ENCODE measurements around the gene FBXL3.

FBXL3 gene

GRCh38 chr13:76974618-76974975 is 52.4 kb downstream of the FBXL3 start:
- H3K4me3 ChIP-seq (ENCODE audit: low read length), result no peak overlapping the region
- no peak for TF ChIP-seq CTCF (conservative IDR thresholded peaks at IDR 0.05; ENCODE audit: low read length)
- DNase-seq (ENCODE audit: low read depth), result no peak

- DNase-seq (ENCODE audit: low read depth), result no peak
- H3K4me3 ChIP-seq (ENCODE audit: low read length), result no peak overlapping the region
- TF ChIP-seq CTCF (conservative IDR thresholded peaks at IDR 0.05; ENCODE audit: low read length), result no peak
These were observed 52.9 kb downstream of the FBXL3 start for GRCh38 chr13:76973920-76974617.

- H3K4me3 ChIP-seq (ENCODE audit: low read length), result no peak overlapping the region
- no peak for TF ChIP-seq CTCF (conservative IDR thresholded peaks at IDR 0.05; ENCODE audit: low read length)
- no peak for DNase-seq (ENCODE audit: low read depth)
These were observed 54.8 kb downstream of the FBXL3 start for GRCh38 chr13:76971851-76972829.

GRCh38 chr13:76971215-76971614 is 55.7 kb downstream of the FBXL3 start:
- TF ChIP-seq CTCF (conservative IDR thresholded peaks at IDR 0.05; ENCODE audit: low read length), result no peak
- no peak overlapping the region for H3K4me3 ChIP-seq (ENCODE audit: low read length)
- DNase-seq (ENCODE audit: low read depth), result no peak

GRCh38 chr13:76969488-76970365 is 57.2 kb downstream of the FBXL3 start:
- TF ChIP-seq CTCF (conservative IDR thresholded peaks at IDR 0.05; ENCODE audit: low read length), result no peak
- DNase-seq (ENCODE audit: low read depth), result peak; percentile 10
- H3K4me3 ChIP-seq (ENCODE audit: low read length), result no peak overlapping the region

GRCh38 chr13:76968041-76968440 is 58.9 kb downstream of the FBXL3 start:
- H3K4me3 ChIP-seq (ENCODE audit: low read length), result no peak overlapping the region
- no peak for DNase-seq (ENCODE audit: low read depth)
- no peak for TF ChIP-seq CTCF (conservative IDR thresholded peaks at IDR 0.05; ENCODE audit: low read length)
